ENCODE results near the gene COA4. TPM values are rescaled to one million over a fixed set of nuclear protein-coding genes. Genes with fewer than 3 reads are reported as not detected.
"Not testable (repeated sequence)": the region's sequence is repeated elsewhere in the genome, so short reads cannot be mapped to it uniquely, and the experiment has no call there.

The COA4 gene
- total RNA-seq (2014; rRNA removed; shearing (Covaris generic)), result 143 and 159 TPM in 2 replicates

- DNase-seq (ENCODE audit: low read depth), result peak; percentile 97
Measured at GRCh38 chr11:73876424-73877310, at the start of gene COA4, which contains the start of gene PAAF1. Gene COA4 (minus strand): TSS chr11:73876846. CDS start chr11:73873378, 3,468 bp downstream. Gene PAAF1 (plus strand): TSS chr11:73876999. CDS start chr11:73877022, 23 bp downstream.

- no peak for DNase-seq (ENCODE audit: low read depth)
Measured at GRCh38 chr11:73921180-73921579, 44.5 kb upstream of the COA4 start.

GRCh38 chr11:73916435-73916834, 39.8 kb upstream of the COA4 start:
- no peak for DNase-seq (ENCODE audit: low read depth)

- no peak for DNase-seq (ENCODE audit: low read depth)
Measured at GRCh38 chr11:73914284-73914683, 37.6 kb upstream of the COA4 start.

- DNase-seq (ENCODE audit: low read depth), result no peak
Measured at GRCh38 chr11:73913472-73913871, 36.8 kb upstream of the COA4 start.

- no peak for DNase-seq (ENCODE audit: low read depth)
Measured at GRCh38 chr11:73912026-73912425, 35.4 kb upstream of the COA4 start.

- DNase-seq (ENCODE audit: low read depth), result peak; percentile 26
Measured at GRCh38 chr11:73907191-73907590, 30.5 kb upstream of the COA4 start.

GRCh38 chr11:73902303-73902702, 25.7 kb upstream of the COA4 start:
- no peak for DNase-seq (ENCODE audit: low read depth)

GRCh38 chr11:73894725-73895335, 18.2 kb upstream of the COA4 start:
- no peak for DNase-seq (ENCODE audit: low read depth)

- DNase-seq (ENCODE audit: low read depth), result no peak
Measured at GRCh38 chr11:73893041-73893440, 16.4 kb upstream of the COA4 start.

GRCh38 chr11:73889536-73889935, 12.9 kb upstream of the COA4 start:
- no peak for DNase-seq (ENCODE audit: low read depth)

- DNase-seq (ENCODE audit: low read depth), result no peak
Measured at GRCh38 chr11:73889019-73889418, 12.4 kb upstream of the COA4 start.

- DNase-seq (ENCODE audit: low read depth), result no peak
Measured at GRCh38 chr11:73888244-73888643, 11.6 kb upstream of the COA4 start.

GRCh38 chr11:73883856-73884255, 7.2 kb upstream of the COA4 start:
- no peak for DNase-seq (ENCODE audit: low read depth)

- not testable (repeated sequence) for DNase-seq (ENCODE audit: low read depth)
Measured at GRCh38 chr11:73880449-73880848, 3.8 kb upstream of the COA4 start.

GRCh38 chr11:73878771-73879170, 2.1 kb upstream of the COA4 start:
- no peak for DNase-seq (ENCODE audit: low read depth)

GRCh38 chr11:73875840-73876239, 806 bp downstream of the COA4 start:
- peak; percentile 7 for DNase-seq (ENCODE audit: low read depth)

- no peak for DNase-seq (ENCODE audit: low read depth)
Measured at GRCh38 chr11:73875380-73875779, 1.3 kb downstream of the COA4 start.

- DNase-seq (ENCODE audit: low read depth), result no peak
Measured at GRCh38 chr11:73872749-73873357, 3.8 kb downstream of the COA4 start.

- DNase-seq (ENCODE audit: low read depth), result no peak
Measured at GRCh38 chr11:73870261-73870660, 6.4 kb downstream of the COA4 start.

- peak; percentile 13 for DNase-seq (ENCODE audit: low read depth)
Measured at GRCh38 chr11:73869332-73869949, 7.2 kb downstream of the COA4 start.

GRCh38 chr11:73866586-73866996, 10.1 kb downstream of the COA4 start:
- peak; percentile 88 for DNase-seq (ENCODE audit: low read depth)

Measured in RPMI7951 (cell line).